DMS 273 (cell line): ENCODE results near the gene PRRC2B.

Source experiments
- DNase-seq: peaks from one replicate; lab custom pipeline; 2025; ENCODE audit not compliant: unreplicated experiment; lab: John Stamatoyannopoulos, UW

Gene PRRC2B

GRCh38 chr9:131406563-131407436 lies 12.9 kb downstream of the PRRC2B start:
- no peak for DNase-seq

GRCh38 chr9:131407717-131408195 lies 13.9 kb downstream of the PRRC2B start:
- DNase-seq: peak; percentile 78

GRCh38 chr9:131409458-131409992 lies 15.6 kb downstream of the PRRC2B start:
- DNase-seq: peak; percentile 66

GRCh38 chr9:131410044-131410491 lies 16.2 kb downstream of the PRRC2B start:
- peak; percentile 85 for DNase-seq

GRCh38 chr9:131411719-131412681 lies 18.1 kb downstream of the PRRC2B start:
- DNase-seq: peak; percentile 52

- no peak for DNase-seq
Observed at GRCh38 chr9:131416509-131416908, 22.6 kb downstream of the PRRC2B start.

GRCh38 chr9:131417264-131418142 lies 23.6 kb downstream of the PRRC2B start:
- DNase-seq: no peak

GRCh38 chr9:131418143-131419025 lies 24.5 kb downstream of the PRRC2B start:
- peak; percentile 58 for DNase-seq

- no peak for DNase-seq
Observed at GRCh38 chr9:131419026-131419614, 25.2 kb downstream of the PRRC2B start.

- no peak for DNase-seq
Observed at GRCh38 chr9:131419716-131420115, 25.8 kb downstream of the PRRC2B start.

- DNase-seq: no peak
Observed at GRCh38 chr9:131420980-131421624, 27.2 kb downstream of the PRRC2B start.

- no peak for DNase-seq
Observed at GRCh38 chr9:131421691-131422090, 27.8 kb downstream of the PRRC2B start.

GRCh38 chr9:131422241-131422792 lies 28.4 kb downstream of the PRRC2B start:
- peak; percentile 51 for DNase-seq

GRCh38 chr9:131423171-131423581 lies 29.3 kb downstream of the PRRC2B start:
- peak; percentile 91 for DNase-seq

- DNase-seq: no peak
Observed at GRCh38 chr9:131426545-131426944, 32.7 kb downstream of the PRRC2B start.

GRCh38 chr9:131429121-131430012 lies 35.5 kb downstream of the PRRC2B start:
- no peak for DNase-seq

- DNase-seq: no peak
Observed at GRCh38 chr9:131432050-131432449, 38.2 kb downstream of the PRRC2B start.
